SU-DHL-6 (cell line): Measurements from ENCODE around the gene PHPT1.
"Not testable (repeated sequence)": the region's sequence is repeated elsewhere in the genome, so short reads cannot be mapped to it uniquely, and the experiment has no call there.

Source experiments
- CTCF ChIP-seq: fragments of 200-600 bp; sonication (generic); IDR thresholded peaks from one replicate; pipeline ENCODE4 v1.5.1; 2017; ENCODE audit warnings: antibody characterized with exemption, mild to moderate bottlenecking, low read length, moderate library complexity; ENCODE audit not compliant: insufficient read depth, poor library complexity, severe bottlenecking
- EZH2phosphoT487 ChIP-seq: fragments of 200-600 bp; sonication (generic), shearing (Covaris generic); conservative IDR thresholded peaks from 2 replicates; pipeline ENCODE4 v1.6.1; 2018; ENCODE audit warnings: mild to moderate bottlenecking, antibody characterized with exemption, low read length, moderate library complexity, mixed read lengths

- not testable (repeated sequence) for TF ChIP-seq CTCF, EZH2phosphoT487
These were observed 15.7 kb upstream of the PHPT1 start for GRCh38 chr9:136833381-136834048.
